ENCODE results near the gene PTPN1. TPM values are rescaled to one million over a fixed set of nuclear protein-coding genes. Genes with fewer than 3 reads are reported as not detected.

PTPN1 gene
- total and polyA plus RNA-seq, 10 of the 15 experiments (the other 5 are each of a cell fraction or from before 2014, with no cell fraction given), result 15.9 to 74.7 (median 43.9) TPM

- no peak for DNase-seq (ENCODE audit: low read depth, low spot score)
- in situ Hi-C loops (cut with MboI), result loop anchor here (5.0 kb wide), 1 partner anchor 386 kb away; no protein-coding TSS in a partner anchor
Observed at GRCh38 chr20:50572938-50573777, 63.0 kb downstream of the PTPN1 start.

More at GRCh38 chr20:50572938-50573777, 63.0 kb downstream of the PTPN1 start:
- WGBS (ENCODE audit: insufficient coverage, insufficient replicate concordance, low lambda C conversion rate, missing lambda C conversion rate), result 72% methylated on average over 6 of the region's 6 CpGs
- Histone ChIP-seq H4K20me1 (ENCODE audit: control insufficient read depth, insufficient read depth) (peaks cover 6% of the 10 kb centered on the region; the same call in 1 of the 2 replicates), H3K4me2 (ENCODE audit: control insufficient read depth, insufficient read depth) (no peak overlapping the region), H2AFZ (ENCODE audit: control insufficient read depth, low read depth, low read length) (no peak overlapping the region), H3K4me3 (no peak overlapping the region), H3K79me2 (ENCODE audit: control insufficient read depth, insufficient read depth, low read length) (peaks cover 24% of the 10 kb centered on the region), H3K36me3 (ENCODE audit: control insufficient read depth in 2 of 2, insufficient read depth in 2 of 2, low read length in 1 of 2) (peaks cover 34 to 57% of the 10 kb centered on the region in 2 experiments), H3K9me3 (replicated peaks; ENCODE audit: control insufficient read depth, insufficient read depth, low read length) (no peaks in the 10 kb centered on the region), H3K9ac (ENCODE audit: control insufficient read depth, insufficient read depth, low read length) (no peak overlapping the region), H3K4me1 (ENCODE audit: control insufficient read depth, insufficient read depth, low read length) (peaks cover 25% of the 10 kb centered on the region), H3K27ac (ENCODE audit: control insufficient read depth, insufficient read depth) (no peak overlapping the region), H3K27me3 (replicated peaks in 1 of 2; ENCODE audit: control insufficient read depth in 2 of 2, insufficient read depth in 2 of 2, low read length in 1 of 2) (no peaks in the 10 kb centered on the region)
- BruUV-seq (replicated peaks), result no TSS peak
- RAD21 ChIA-PET (ENCODE audit: unreplicated experiment), result interaction anchor here (0.8 to 5.5 kb wide), 5 partner anchors 61 to 109 kb away, joined by 3 to 54 read pairs (median 4); partner anchors contain the start of gene PTPN1
- TF ChIP-seq SMARCA5 (IDR thresholded peaks at IDR 0.05) (no peak), RELA (IDR thresholded peaks at IDR 0.05; ENCODE audit: borderline replicate concordance, partially characterized antibody) (no peak), JUND (IDR thresholded peaks at IDR 0.05; ENCODE audit: low read depth, low read length) (no peak), ZNF384 (IDR thresholded peaks at IDR 0.05; ENCODE audit: borderline replicate concordance, low read depth, low read length) (no peak), ZBED1 (IDR thresholded peaks at IDR 0.05; ENCODE audit: borderline replicate concordance) (no peak), ZBTB11 (CRISPR knock-in tag; IDR thresholded peaks at IDR 0.05) (no peak)
- POLR2A ChIA-PET, result interaction anchor here (1.0 to 1.3 kb wide), 3 partner anchors 65 to 89 kb away, joined by 3 read pairs; no protein-coding TSS in a partner anchor
- no peak for ATAC-seq
- CTCF ChIA-PET, result interaction anchor here (0.6 to 11.4 kb wide), 16 partner anchors 15 to 383 kb away, joined by 3 to 240 read pairs (median 4); partner anchors contain the start of gene PTPN1
- SMC1A ChIA-PET (ENCODE audit: uncharacterized antibody, unreplicated experiment), result interaction anchor here (1.2 to 73.1 kb wide), 3 partner anchors 64 to 387 kb away, joined by 3 to 2799 read pairs (median 3); partner anchors contain the start of gene PTPN1
- intact Hi-C loops (cut with micrococcal nuclease; ENCODE audit: unreplicated experiment), result no loop called here
- no peak for FAIRE-seq

Measured in GM12878 (cell line).